Small intestine (tissue), 16 donors: ENCODE measurements around the gene EIF5AL1. TPM values are rescaled to one million over a fixed set of nuclear protein-coding genes. Genes with fewer than 3 reads are reported as not detected.
"Not testable (repeated sequence)": the region's sequence is repeated elsewhere in the genome, so short reads cannot be mapped to it uniquely, and the experiment has no call there.

Experiments used
- DNase-seq, 2 donors: peaks; one replicate each; pipeline versions ENCODE4 v3.0.0 to v3.0.0-alpha.2; 2013
- FAIRE-seq: peaks from 2 replicates; lab custom pipeline; 2012; peaks lifted over from hg19 to GRCh38; lab: Jason Lieb, UNC
- H3K27ac ChIP-seq, 3 donors: one replicate each; pipeline ENCODE4 v1.5.1; 2013; ENCODE audit warnings: low read length in 2 of 3, mild to moderate bottlenecking in 2 of 3, control low read depth in 1 of 3, inconsistent platforms in 1 of 3, low read depth in 1 of 3, moderate library complexity in 1 of 3
- H3K27me3 ChIP-seq, 3 donors: one replicate each; pipeline ENCODE4 v1.6.1; 2013; ENCODE audit warnings: low read length in 3 of 3, inconsistent platforms in 1 of 3; ENCODE audit not compliant: control insufficient read depth in 3 of 3, insufficient read depth in 3 of 3
- H3K36me3 ChIP-seq, 3 donors: one replicate each; pipeline ENCODE4 v1.6.1; 2013; ENCODE audit warnings: low read length in 3 of 3, inconsistent platforms in 1 of 3, low read depth in 1 of 3, mild to moderate bottlenecking in 1 of 3, moderate library complexity in 1 of 3; ENCODE audit not compliant: control insufficient read depth in 3 of 3, insufficient read depth in 2 of 3
- H3K4me1 ChIP-seq, 3 donors: one replicate each; pipeline ENCODE4 v1.6.1; 2013; ENCODE audit warnings: low read length in 2 of 3, inconsistent platforms in 1 of 3, low read depth in 1 of 3, mild to moderate bottlenecking in 1 of 3, moderate library complexity in 1 of 3; ENCODE audit not compliant: control insufficient read depth in 3 of 3, insufficient read depth in 2 of 3
- H3K4me3 ChIP-seq, 3 donors: one replicate each; pipeline ENCODE4 v1.5.1; 2013; ENCODE audit warnings: low read length in 3 of 3, control low read depth in 1 of 3, inconsistent platforms in 1 of 3, low read depth in 1 of 3, mild to moderate bottlenecking in 1 of 3, moderate library complexity in 1 of 3
- H3K9me3 ChIP-seq, 2 donors: one replicate each; pipeline ENCODE4 v1.6.1; 2013; ENCODE audit warnings: low read depth in 1 of 2, low read length in 1 of 2; ENCODE audit not compliant: control insufficient read depth in 2 of 2, insufficient read depth in 1 of 2
- WGBS, 3 donors: extraction: QIAGEN DNeasy Blood & Tissue Kit; methylation state at CpG; one replicate each; pipeline ENCODE4 v1.1.7; 2013; 5-methylcytosine and 5-hydroxymethylcytosine counted together
- long read RNA-seq, 10 donors: transcript quantifications; one replicate each; lab custom pipeline, GENCODE V29; 2026
- polyA plus RNA-seq, 4 donors: library from polyadenylated mRNA; stranded (reverse) in 3 of 4; unstranded in 1 of 4; fragments of 200-250 nt in 3 of 4; fragments of 120-200 nt in 1 of 4; gene quantifications; one replicate each; pipeline versions ENCODE4 v1.2.1 to v1.2.3, GENCODE V29; 2013
- donor health status: healthy with polysubstance abuse.
- donor health status: control.
- donor health status: control.
- donor health status: Bipolar disorder and iron deficiency.
- donor health status: healthy.

The EIF5AL1 gene
- polyA plus RNA-seq, result under 1 TPM; 0.22 to 0.69 (median 0.48) TPM
- long read RNA-seq, donor 1, transcript EIF5AL1-201 (1 exons, 3,840 nt), result major isoform, 39 of 39 reads
- long read RNA-seq, donor 1, partial matches to known transcripts, result 0 of 39 reads
- long read RNA-seq, donor 1, other reads (novel, unspliced or antisense), result 0 of 39 reads
- long read RNA-seq, donor 2, transcript EIF5AL1-201 (1 exons, 3,840 nt), result major isoform, 30 of 30 reads
- long read RNA-seq, donor 2, partial matches to known transcripts, result 0 of 30 reads
- long read RNA-seq, donor 2, other reads (novel, unspliced or antisense), result 0 of 30 reads
- long read RNA-seq, donor 3, transcript EIF5AL1-201 (1 exons, 3,840 nt), result major isoform, 61 of 61 reads
- long read RNA-seq, donor 3, partial matches to known transcripts, result 0 of 61 reads
- long read RNA-seq, donor 3, other reads (novel, unspliced or antisense), result 0 of 61 reads
- long read RNA-seq, donor 4, partial matches to known transcripts, result 0 of 1 reads
- long read RNA-seq, donor 4, other reads (novel, unspliced or antisense), result 0 of 1 reads
- long read RNA-seq, donor 5, transcript EIF5AL1-201 (1 exons, 3,840 nt), result major isoform, 12 of 12 reads
- long read RNA-seq, donor 5, partial matches to known transcripts, result 0 of 12 reads
- long read RNA-seq, donor 5, other reads (novel, unspliced or antisense), result 0 of 12 reads
- long read RNA-seq, donor 6, transcript EIF5AL1-201 (1 exons, 3,840 nt), result major isoform, 23 of 23 reads
- long read RNA-seq, donor 6, partial matches to known transcripts, result 0 of 23 reads
- long read RNA-seq, donor 6, other reads (novel, unspliced or antisense), result 0 of 23 reads
- long read RNA-seq, donor 7, result 0 reads
- long read RNA-seq, donor 8, partial matches to known transcripts, result 0 of 3 reads
- long read RNA-seq, donor 8, other reads (novel, unspliced or antisense), result 0 of 3 reads
- long read RNA-seq, donor 9, transcript EIF5AL1-201 (1 exons, 3,840 nt), result major isoform, 9 of 9 reads
- long read RNA-seq, donor 9, partial matches to known transcripts, result 0 of 9 reads
- long read RNA-seq, donor 9, other reads (novel, unspliced or antisense), result 0 of 9 reads
- long read RNA-seq, donor 10, transcript EIF5AL1-201 (1 exons, 3,840 nt), result major isoform, 124 of 124 reads
- long read RNA-seq, donor 10, partial matches to known transcripts, result 0 of 124 reads
- long read RNA-seq, donor 10, other reads (novel, unspliced or antisense), result 0 of 124 reads

- H3K4me1 ChIP-seq, DNase-seq, H3K27me3 ChIP-seq, H3K27ac ChIP-seq, H3K9me3 ChIP-seq, H3K4me3 ChIP-seq, FAIRE-seq, H3K36me3 ChIP-seq: not testable (repeated sequence)
- 91 to 95% (median 91%) methylated on average over 14 to 15 of the region's 17 CpGs for WGBS, 3 donors
These were observed at the start of gene EIF5AL1 for GRCh38 chr10:79511891-79512583. EIF5AL1 (plus strand) TSS chr10:79512533; CDS start chr10:79512650, 117 bp downstream.

GRCh38 chr10:79463578-79464496, 48.5 kb upstream of the EIF5AL1 start:
- H3K27ac ChIP-seq, result no peak overlapping the region
- DNase-seq (no peak), FAIRE-seq (no peak)
- no peak overlapping the region for H3K4me3 ChIP-seq
- H3K27me3 ChIP-seq, result no peaks in the 10 kb centered on the region
- no peaks in the 10 kb centered on the region for H3K9me3 ChIP-seq
- no peaks in the 10 kb centered on the region for H3K4me1 ChIP-seq
- 76 to 89% (median 82%) methylated on average over 10 of the region's 10 CpGs for WGBS, 3 donors
- H3K36me3 ChIP-seq, result no peaks in the 10 kb centered on the region

- Histone ChIP-seq H3K27ac (no peak overlapping the region), H3K9me3 (no peaks in the 10 kb centered on the region), H3K4me1 (no peaks in the 10 kb centered on the region), H3K4me3 (no peak overlapping the region), H3K27me3 (no peaks in the 10 kb centered on the region), H3K36me3 (no peaks in the 10 kb centered on the region)
- no peak for FAIRE-seq
- no peak for DNase-seq
- WGBS, 3 donors, result 95 to 98% (median 98%) methylated on average over 3 of the region's 3 CpGs
These were observed 47.0 kb upstream of the EIF5AL1 start for GRCh38 chr10:79465341-79465740.

- FAIRE-seq, result no peak
- WGBS, 3 donors, result 58 to 86% (median 61%) methylated on average over 3 of the region's 3 CpGs
- DNase-seq, result no peak
These were observed 44.2 kb upstream of the EIF5AL1 start for GRCh38 chr10:79468015-79468560.

GRCh38 chr10:79468841-79469585, 43.3 kb upstream of the EIF5AL1 start:
- Histone ChIP-seq H3K9me3 (no peaks in the 10 kb centered on the region), H3K36me3 (no peaks in the 10 kb centered on the region), H3K4me1 (no peaks in the 10 kb centered on the region), H3K4me3 (no peak overlapping the region), H3K27ac (no peak overlapping the region), H3K27me3 (no peaks in the 10 kb centered on the region)
- DNase-seq, result no peak
- 72 to 78% (median 77%) methylated on average over 6 of the region's 6 CpGs for WGBS, 3 donors
- FAIRE-seq, result no peak

More at GRCh38 chr10:79468015-79468560, 44.2 kb upstream of the EIF5AL1 start:
- Histone ChIP-seq H3K36me3 (no peaks in the 10 kb centered on the region), H3K4me1 (no peaks in the 10 kb centered on the region), H3K27ac (no peak overlapping the region), H3K4me3 (no peak overlapping the region), H3K27me3 (no peaks in the 10 kb centered on the region), H3K9me3 (no peaks in the 10 kb centered on the region)

GRCh38 chr10:79470096-79470495, 42.2 kb upstream of the EIF5AL1 start:
- Histone ChIP-seq H3K27me3 (no peaks in the 10 kb centered on the region), H3K9me3 (no peaks in the 10 kb centered on the region), H3K36me3 (no peaks in the 10 kb centered on the region), H3K27ac (no peak overlapping the region), H3K4me3 (no peak overlapping the region), H3K4me1 (no peaks in the 10 kb centered on the region)
- 87 to 94% (median 91%) methylated on average over 8 of the region's 8 CpGs for WGBS, 3 donors
- FAIRE-seq, result no peak
- DNase-seq, result no peak

GRCh38 chr10:79471776-79472175, 40.6 kb upstream of the EIF5AL1 start:
- DNase-seq (no peak), FAIRE-seq (no peak)
- WGBS, 3 donors, result 86 to 90% (median 87%) methylated on average over 4 of the region's 4 CpGs
- Histone ChIP-seq H3K4me1 (no peaks in the 10 kb centered on the region), H3K27me3 (no peaks in the 10 kb centered on the region), H3K36me3 (no peaks in the 10 kb centered on the region), H3K9me3 (no peaks in the 10 kb centered on the region), H3K4me3 (no peak overlapping the region), H3K27ac (no peak overlapping the region)
